WTC11 (cell line): ENCODE measurements around the gene TMOD3. TPM values are rescaled to one million over a fixed set of nuclear protein-coding genes. Genes with fewer than 3 reads are reported as not detected.

Experiments
- ATAC-seq: fragments of 200-7000 bp; cut with Tn5 transposase; 2 replicates; pipeline ENCODE4 v1.10.0; 2021; ENCODE audit warnings: mild to moderate bottlenecking, moderate library complexity
- CTCF ChIA-PET: fragments of 300-600 bp; sonication (Branson Sonifier 250); formaldehyde crosslinking; loops from one replicate; lab custom pipeline; 2021; ENCODE audit warnings: antibody characterized with exemption; lab: Charles Lee
- POLR2A ChIA-PET: fragments of 350-600 bp; sonication (Branson Sonifier 250); formaldehyde crosslinking; loops from one replicate; lab custom pipeline; 2021; ENCODE audit warnings: antibody characterized with exemption; lab: Charles Lee
- DNase-seq: peaks from one replicate; pipeline ENCODE4 v3.0.0; 2021; ENCODE audit warnings: low spot score
- H3K27ac Mint-ChIP-seq: 2 replicates; pipeline ENCODE4 v1.8.0; 2021; ENCODE audit warnings: mixed read lengths
- H3K27me3 Mint-ChIP-seq: 2 replicates; pipeline ENCODE4 v1.8.0; 2021; ENCODE audit warnings: low read depth, mild to moderate bottlenecking, moderate library complexity, mixed read lengths
- H3K36me3 Mint-ChIP-seq: 2 replicates; pipeline ENCODE4 v1.8.0; 2021; ENCODE audit warnings: mixed read lengths
- H3K4me1 Mint-ChIP-seq: 2 replicates; pipeline ENCODE4 v1.8.0; 2022; ENCODE audit warnings: mixed read lengths
- H3K4me3 Mint-ChIP-seq: 2 replicates; pipeline ENCODE4 v1.8.0; 2021; ENCODE audit warnings: mild to moderate bottlenecking, moderate library complexity, mixed read lengths
- H3K9me3 Mint-ChIP-seq: 2 replicates; pipeline ENCODE4 v1.8.0; 2021; ENCODE audit warnings: mixed read lengths
- ATF1 ChIP-seq: sonication (generic); formaldehyde crosslinking; IDR thresholded peaks from 2 replicates; pipeline ENCODE4 v1.8.1; 2023; ENCODE audit warnings: mild to moderate bottlenecking, moderate library complexity, missing genetic modification reagents
- ATF2 ChIP-seq: sonication (generic); formaldehyde crosslinking; IDR thresholded peaks from 2 replicates; pipeline ENCODE4 v1.8.1; 2022; ENCODE audit warnings: low read depth, missing genetic modification reagents, borderline replicate concordance
- CREB1 ChIP-seq: sonication (generic); formaldehyde crosslinking; IDR thresholded peaks from 2 replicates; pipeline ENCODE4 v1.8.0; 2023; ENCODE audit warnings: mild to moderate bottlenecking, missing genetic modification reagents
- ERG ChIP-seq: fragments of 250-450 bp; sonication (Bioruptor Pico); IDR thresholded peaks from 2 replicates; pipeline ENCODE4 v1.8.0; 2021; ENCODE audit warnings: mild to moderate bottlenecking
- ETV6 ChIP-seq: sonication (generic); formaldehyde crosslinking; IDR thresholded peaks from 2 replicates; pipeline ENCODE4 v1.8.1; 2022; ENCODE audit warnings: mild to moderate bottlenecking, missing genetic modification reagents
- GABPB1 ChIP-seq: sonication (generic); formaldehyde crosslinking; IDR thresholded peaks from 2 replicates; pipeline ENCODE4 v1.8.1; 2023; ENCODE audit warnings: mild to moderate bottlenecking, missing genetic modification reagents
- GTF2I ChIP-seq: fragments of 250-450 bp; sonication (Bioruptor Pico); conservative IDR thresholded peaks from 2 replicates; pipeline ENCODE4 v1.4.0; 2021; ENCODE audit warnings: mild to moderate bottlenecking
- HMGA2 ChIP-seq: fragments of 250-450 bp; sonication (Bioruptor Pico); IDR thresholded peaks from 2 replicates; pipeline ENCODE4 v1.4.0; 2021; ENCODE audit warnings: mild to moderate bottlenecking, moderate library complexity
- IRF2 ChIP-seq: sonication (generic); formaldehyde crosslinking; IDR thresholded peaks from 2 replicates; pipeline ENCODE4 v1.8.0; 2022; ENCODE audit warnings: low read depth, missing genetic modification reagents, borderline replicate concordance
- MAX ChIP-seq: sonication (generic); formaldehyde crosslinking; IDR thresholded peaks from 2 replicates; pipeline ENCODE4 v1.8.0; 2022; ENCODE audit warnings: mild to moderate bottlenecking, missing genetic modification reagents
- MYBL2 ChIP-seq: sonication (generic); formaldehyde crosslinking; IDR thresholded peaks from 2 replicates; pipeline ENCODE4 v1.8.1; 2023; ENCODE audit warnings: mild to moderate bottlenecking, moderate library complexity, missing genetic modification reagents
- NR3C1 ChIP-seq: sonication (generic); formaldehyde crosslinking; conservative IDR thresholded peaks from 2 replicates; pipeline ENCODE4 v1.8.1; 2023; ENCODE audit warnings: low read depth, mild to moderate bottlenecking, missing genetic modification reagents
- PRRX2 ChIP-seq: fragments of 250-450 bp; sonication (Bioruptor Pico); IDR thresholded peaks from 2 replicates; pipeline ENCODE4 v1.8.0; 2021; ENCODE audit warnings: mild to moderate bottlenecking
- SMAD4 ChIP-seq: sonication (generic); formaldehyde crosslinking; IDR thresholded peaks from 2 replicates; pipeline ENCODE4 v1.8.0; 2022; ENCODE audit warnings: mild to moderate bottlenecking, missing genetic modification reagents
- USF1 ChIP-seq: sonication (generic); formaldehyde crosslinking; IDR thresholded peaks from 2 replicates; pipeline ENCODE4 v1.8.0; 2022; ENCODE audit warnings: mild to moderate bottlenecking, missing genetic modification reagents
- ZBTB43 ChIP-seq: sonication (generic); formaldehyde crosslinking; IDR thresholded peaks from 2 replicates; pipeline ENCODE4 v1.8.1; 2023; ENCODE audit warnings: mild to moderate bottlenecking, missing genetic modification reagents
- ZNF232 ChIP-seq: sonication (generic); formaldehyde crosslinking; IDR thresholded peaks from 2 replicates; pipeline ENCODE4 v1.8.0; 2022; ENCODE audit warnings: mild to moderate bottlenecking, missing genetic modification reagents
- ZNF263 ChIP-seq: sonication (generic); formaldehyde crosslinking; IDR thresholded peaks from 2 replicates; pipeline ENCODE4 v1.8.1; 2022; ENCODE audit warnings: low read depth, mild to moderate bottlenecking, moderate library complexity, missing genetic modification reagents
- ZNF416 ChIP-seq: fragments of 250-450 bp; sonication (Bioruptor Pico); IDR thresholded peaks from 2 replicates; pipeline ENCODE4 v1.9.0; 2021; ENCODE audit warnings: mild to moderate bottlenecking, inconsistent platforms
- ZNF512 ChIP-seq: sonication (generic); formaldehyde crosslinking; IDR thresholded peaks from 2 replicates; pipeline ENCODE4 v1.8.1; 2022; ENCODE audit warnings: missing genetic modification reagents, borderline replicate concordance
- total RNA-seq: library from RNA; stranded (reverse); gene quantifications from 3 replicates; pipeline ENCODE4 v1.2.3, GENCODE V29; 2021
- TF ChIP-seq, protein P1 (sequence below): sonication (generic); formaldehyde crosslinking; IDR thresholded peaks from 2 replicates; pipeline ENCODE4 v1.8.1; 2023; ENCODE audit warnings: mild to moderate bottlenecking, moderate library complexity, missing genetic modification reagents
- TF ChIP-seq, protein P2 (sequence below): sonication (generic); formaldehyde crosslinking; IDR thresholded peaks from 2 replicates; pipeline ENCODE4 v1.8.1; 2023; ENCODE audit warnings: mild to moderate bottlenecking, missing genetic modification reagents, moderate library complexity

The TMOD3 gene
- total RNA-seq, 1 experiment from 2014 or later, result 40.6 TPM

DNA sequence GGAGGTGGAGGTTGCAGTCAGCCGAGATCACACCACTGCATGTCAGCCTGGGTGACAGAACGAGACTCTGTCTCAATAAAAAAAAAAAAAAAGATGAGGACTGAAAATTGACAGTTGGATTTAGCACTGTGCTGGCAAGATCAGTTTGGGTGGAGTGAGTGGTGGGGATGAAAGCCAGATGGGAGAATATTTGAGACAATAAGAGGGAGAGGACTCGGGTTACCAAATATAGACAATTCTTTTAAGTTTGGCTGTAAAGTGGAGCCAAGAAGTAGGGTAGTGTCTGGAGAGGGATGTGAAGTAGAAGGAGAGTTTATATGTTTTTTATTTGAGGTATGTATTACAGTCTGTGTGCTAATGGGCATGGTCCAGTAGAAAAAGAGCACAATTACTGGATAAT lies 20.4 kb downstream of the TMOD3 start:
- ChIA-PET CTCF (no interaction called here), POLR2A (no interaction called here)
- no peak for ATAC-seq
- Mint-ChIP-seq H3K4me3 (no peak overlapping the region), H3K27ac (no peak overlapping the region), H3K4me1 (peaks cover 27% of the 10 kb centered on the region), H3K27me3 (no peaks in the 10 kb centered on the region), H3K36me3 (no peaks in the 10 kb centered on the region), H3K9me3 (no peaks in the 10 kb centered on the region)
- no peak for TF ChIP-seq GTF2I
- DNase-seq, result no peak

DNA sequence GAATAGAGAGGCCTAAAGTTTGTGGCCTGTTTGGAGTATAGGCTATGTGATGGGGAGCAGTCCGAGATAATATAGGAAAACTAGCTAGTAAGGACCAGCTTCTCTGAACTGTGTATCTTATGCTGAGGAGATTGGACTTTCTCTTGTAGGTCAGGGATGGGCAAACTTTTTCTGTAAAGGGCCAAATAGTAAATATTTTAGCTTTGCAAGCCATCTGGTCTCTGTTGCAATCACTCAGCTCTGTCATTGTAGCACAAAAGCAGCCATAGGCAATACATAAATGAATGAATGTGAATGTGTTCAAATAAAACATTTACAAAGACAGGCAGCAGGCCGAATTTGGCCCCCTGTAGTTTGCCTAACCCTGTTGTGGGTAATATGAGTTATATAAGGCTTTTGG lies 24.5 kb downstream of the TMOD3 start:
- DNase-seq, result no peak
- TF ChIP-seq SMAD4, result no peak
- no peak for TF ChIP-seq ETV6
- TF ChIP-seq USF1 (CRISPR knock-in tag), result no peak
- TF ChIP-seq PRRX2 (CRISPR knock-in tag), result no peak
- TF ChIP-seq ERG (CRISPR knock-in tag), result no peak
- no peak for TF ChIP-seq MYBL2 (CRISPR knock-in tag)
- no peak for TF ChIP-seq CREB1 (CRISPR knock-in tag)
- TF ChIP-seq ZNF512 (CRISPR knock-in tag), result no peak
- TF ChIP-seq, protein P1, sequence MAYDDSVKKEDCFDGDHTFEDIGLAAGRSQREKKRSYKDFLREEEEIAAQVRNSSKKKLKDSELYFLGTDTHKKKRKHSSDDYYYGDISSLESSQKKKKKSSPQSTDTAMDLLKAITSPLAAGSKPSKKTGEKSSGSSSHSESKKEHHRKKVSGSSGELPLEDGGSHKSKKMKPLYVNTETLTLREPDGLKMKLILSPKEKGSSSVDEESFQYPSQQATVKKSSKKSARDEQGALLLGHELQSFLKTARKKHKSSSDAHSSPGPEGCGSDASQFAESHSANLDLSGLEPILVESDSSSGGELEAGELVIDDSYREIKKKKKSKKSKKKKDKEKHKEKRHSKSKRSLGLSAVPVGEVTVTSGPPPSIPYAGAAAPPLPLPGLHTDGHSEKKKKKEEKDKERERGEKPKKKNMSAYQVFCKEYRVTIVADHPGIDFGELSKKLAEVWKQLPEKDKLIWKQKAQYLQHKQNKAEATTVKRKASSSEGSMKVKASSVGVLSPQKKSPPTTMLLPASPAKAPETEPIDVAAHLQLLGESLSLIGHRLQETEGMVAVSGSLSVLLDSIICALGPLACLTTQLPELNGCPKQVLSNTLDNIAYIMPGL (CRISPR knock-in tag), result no peak
- TF ChIP-seq HMGA2 (CRISPR knock-in tag), result no peak
- no peak for TF ChIP-seq IRF2 (CRISPR knock-in tag)
- TF ChIP-seq GABPB1 (CRISPR knock-in tag), result no peak
- TF ChIP-seq, protein P2, sequence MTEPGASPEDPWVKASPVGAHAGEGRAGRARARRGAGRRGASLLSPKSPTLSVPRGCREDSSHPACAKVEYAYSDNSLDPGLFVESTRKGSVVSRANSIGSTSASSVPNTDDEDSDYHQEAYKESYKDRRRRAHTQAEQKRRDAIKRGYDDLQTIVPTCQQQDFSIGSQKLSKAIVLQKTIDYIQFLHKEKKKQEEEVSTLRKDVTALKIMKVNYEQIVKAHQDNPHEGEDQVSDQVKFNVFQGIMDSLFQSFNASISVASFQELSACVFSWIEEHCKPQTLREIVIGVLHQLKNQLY (CRISPR knock-in tag), result no peak
- no peak for TF ChIP-seq NR3C1 (CRISPR knock-in tag)
- TF ChIP-seq ZNF263 (CRISPR knock-in tag), result no peak
- no peak for ATAC-seq
- CTCF ChIA-PET, result interaction anchor here (0.6 to 3.4 kb wide), 7 partner anchors 17 to 225 kb away, joined by 3 to 14 read pairs (median 7); no protein-coding TSS in a partner anchor
- Mint-ChIP-seq H3K9me3 (no peaks in the 10 kb centered on the region), H3K27me3 (no peaks in the 10 kb centered on the region), H3K36me3 (no peaks in the 10 kb centered on the region), H3K4me3 (no peak overlapping the region), H3K27ac (no peak overlapping the region), H3K4me1 (peaks cover 38% of the 10 kb centered on the region)
- POLR2A ChIA-PET, result interaction anchor here (0.6 kb wide), 1 partner anchor 51 kb away, joined by 3 read pairs; no protein-coding TSS in a partner anchor

DNA sequence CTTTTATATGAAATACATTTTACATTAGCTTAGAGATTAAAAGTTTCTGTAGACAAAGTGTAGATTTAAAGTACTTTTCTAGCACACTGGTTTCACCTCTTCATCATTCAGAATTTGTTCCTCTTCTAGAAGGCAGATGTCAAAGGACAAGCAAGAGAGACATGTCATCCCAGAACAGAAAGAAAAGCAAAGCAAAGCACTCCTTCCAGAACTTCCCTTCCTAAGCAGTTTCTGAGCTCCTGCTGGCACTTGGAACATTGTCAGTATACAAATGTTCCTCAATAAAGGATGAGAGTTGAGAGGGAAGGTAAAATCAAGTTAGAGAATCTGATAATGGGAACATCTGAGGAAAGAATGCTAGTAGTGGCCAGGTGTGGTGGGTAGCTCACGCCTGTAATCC lies 26.2 kb downstream of the TMOD3 start:
- H3K4me1 Mint-ChIP-seq, result peaks cover 38% of the 10 kb centered on the region
- ChIA-PET POLR2A (interaction anchor here (1.2 kb wide), 1 partner anchor 25 kb away, joined by 4 read pairs; no protein-coding TSS in a partner anchor), CTCF (interaction anchor here (0.9 to 2.6 kb wide), 4 partner anchors 17 to 62 kb away, joined by 3 to 11 read pairs (median 6); no protein-coding TSS in a partner anchor)
- H3K4me3 Mint-ChIP-seq, result no peak overlapping the region
- DNase-seq, result no peak
- peak overlapping the region; percentile 60 for H3K27ac Mint-ChIP-seq
- H3K9me3 Mint-ChIP-seq, result no peaks in the 10 kb centered on the region
- no peaks in the 10 kb centered on the region for H3K27me3 Mint-ChIP-seq
- no peaks in the 10 kb centered on the region for H3K36me3 Mint-ChIP-seq
- ATAC-seq, result 0 out of 2 replicates have a peak, but pooled peaks have one; percentile 18
- no peak for TF ChIP-seq ZNF416 (CRISPR knock-in tag)
- no peak for TF ChIP-seq PRRX2 (CRISPR knock-in tag)
- TF ChIP-seq MAX, result no peak
- TF ChIP-seq ATF2 (CRISPR knock-in tag), result no peak
- TF ChIP-seq ZNF232 (CRISPR knock-in tag), result no peak
- no peak for TF ChIP-seq GTF2I
- TF ChIP-seq ATF1 (CRISPR knock-in tag), result no peak
- no peak for TF ChIP-seq ZBTB43 (CRISPR knock-in tag)
- TF ChIP-seq, protein P2 (CRISPR knock-in tag), result no peak
